ENCODE measurements around the gene PIK3R5. TPM values are rescaled to one million over a fixed set of nuclear protein-coding genes. Genes with fewer than 3 reads are reported as not detected.
"Not testable (repeated sequence)": the region's sequence is repeated elsewhere in the genome, so short reads cannot be mapped to it uniquely, and the experiment has no call there.

Gene PIK3R5
- total RNA-seq, 2 experiments from 2014 or later: 15.9 to 18.1 TPM

DNA sequence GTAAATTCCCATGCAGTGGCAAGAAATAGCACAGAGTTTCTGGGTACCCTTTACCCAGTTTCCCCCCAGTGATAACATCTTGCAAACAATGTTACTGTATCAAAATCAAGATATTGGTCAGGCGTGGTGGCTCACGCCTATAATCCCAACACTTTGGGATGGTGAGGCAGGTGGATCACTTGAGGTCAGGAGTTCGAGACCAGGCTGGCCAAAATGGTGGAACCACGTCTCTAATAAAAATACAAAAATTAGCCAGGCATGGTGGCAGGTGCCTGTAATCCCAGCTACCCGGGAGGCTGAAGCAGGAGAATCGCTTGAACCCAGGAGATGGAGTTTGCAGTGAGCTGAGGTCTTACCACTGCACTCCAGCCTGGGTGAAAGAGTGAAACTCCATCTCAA, 109.3 kb downstream of the PIK3R5 start:
- H3K27me3 Mint-ChIP-seq (ENCODE audit: low read depth); H3K27ac Mint-ChIP-seq; DNase-seq; H3K4me3 Mint-ChIP-seq; CTCF ChIA-PET; H3K9me3 Mint-ChIP-seq; H3K36me3 Mint-ChIP-seq (ENCODE audit: low read depth): not testable (repeated sequence)
- intact Hi-C loops (cut with micrococcal nuclease): loop anchor here (5.0 kb wide), 2 partner anchors 41 to 91 kb away; no protein-coding TSS in a partner anchor
- H3K4me1 Mint-ChIP-seq (ENCODE audit: low read depth): peaks cover 20% of the 10 kb centered on the region

GRCh38 chr17:8855477-8856204, 109.9 kb downstream of the PIK3R5 start:
- H3K36me3 Mint-ChIP-seq (ENCODE audit: low read depth): no peaks in the 10 kb centered on the region
- intact Hi-C loops (cut with micrococcal nuclease): loop anchor here (5.0 kb wide), 2 partner anchors 42 to 92 kb away; no protein-coding TSS in a partner anchor
- no peak overlapping the region for H3K4me3 Mint-ChIP-seq
- H3K9me3 Mint-ChIP-seq: no peaks in the 10 kb centered on the region
- H3K4me1 Mint-ChIP-seq (ENCODE audit: low read depth): peaks cover 20% of the 10 kb centered on the region
- CTCF ChIA-PET: no interaction called here
- DNase-seq: no peak
- no peak overlapping the region for H3K27ac Mint-ChIP-seq
- no peaks in the 10 kb centered on the region for H3K27me3 Mint-ChIP-seq (ENCODE audit: low read depth)

DNA sequence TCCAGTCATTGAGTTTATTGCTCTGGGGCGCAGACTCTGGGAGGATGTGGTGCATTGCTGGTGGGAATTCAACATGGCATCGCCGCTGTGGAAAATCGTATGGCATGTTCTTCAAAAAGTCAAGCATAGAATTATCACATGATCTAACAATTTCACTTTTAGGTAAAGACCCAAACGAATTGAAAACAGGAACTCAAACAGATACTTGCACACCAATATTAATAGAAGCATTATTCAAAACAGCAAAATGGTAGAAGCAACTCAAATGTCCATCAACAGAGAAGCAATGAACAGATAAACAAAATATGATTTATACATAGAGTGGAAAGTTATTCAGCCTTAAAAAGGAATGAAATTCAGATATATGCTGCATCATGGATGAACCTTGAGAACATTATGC, 113.9 kb downstream of the PIK3R5 start:
- no peaks in the 10 kb centered on the region for H3K9me3 Mint-ChIP-seq
- H3K4me3 Mint-ChIP-seq: no peak overlapping the region
- no peak overlapping the region for H3K27ac Mint-ChIP-seq
- no peak for DNase-seq
- intact Hi-C loops (cut with micrococcal nuclease): no loop called here
- CTCF ChIA-PET: no interaction called here
- no peaks in the 10 kb centered on the region for H3K36me3 Mint-ChIP-seq (ENCODE audit: low read depth)
- H3K27me3 Mint-ChIP-seq (ENCODE audit: low read depth): no peaks in the 10 kb centered on the region
- no peaks in the 10 kb centered on the region for H3K4me1 Mint-ChIP-seq (ENCODE audit: low read depth)

DNA sequence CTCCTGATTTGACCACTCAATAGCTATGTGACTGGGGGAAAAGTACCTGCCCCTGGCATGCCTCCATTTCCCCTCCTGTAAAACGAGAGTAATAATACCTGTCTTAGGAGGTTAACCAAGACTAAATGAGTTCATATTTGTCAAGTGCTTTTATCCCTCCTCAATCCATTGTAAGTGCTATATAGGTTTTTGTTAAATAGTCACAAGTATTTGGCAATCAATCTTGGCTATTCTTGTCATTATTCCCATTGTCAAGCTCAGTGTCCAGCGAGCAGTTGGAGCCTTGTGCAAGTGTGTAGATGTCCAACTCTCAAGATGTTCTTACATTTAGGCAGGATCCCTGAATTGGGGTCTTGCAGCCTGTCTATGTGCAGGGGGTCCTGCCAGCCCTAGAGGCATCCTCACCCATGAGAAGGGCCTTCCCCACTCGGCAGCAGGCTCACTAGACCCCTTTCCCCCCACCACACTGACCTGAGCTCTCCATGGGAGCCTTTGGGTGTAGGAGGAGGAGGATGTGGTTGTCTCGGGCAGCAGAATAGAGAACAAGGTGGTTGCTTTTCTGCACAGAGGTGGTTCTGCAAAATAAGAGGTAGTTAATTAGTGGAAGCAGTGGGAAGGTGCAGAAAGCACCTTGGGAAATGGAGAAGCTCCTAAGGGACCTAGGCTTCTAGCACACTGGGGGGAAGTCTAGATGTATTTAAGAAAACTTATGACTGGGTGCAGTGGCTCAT, 116.0 kb downstream of the PIK3R5 start:
- intact Hi-C loops (cut with micrococcal nuclease): no loop called here
- no peaks in the 10 kb centered on the region for H3K36me3 Mint-ChIP-seq (ENCODE audit: low read depth)
- no peak overlapping the region for H3K4me3 Mint-ChIP-seq
- no peak for DNase-seq
- no peaks in the 10 kb centered on the region for H3K9me3 Mint-ChIP-seq
- no peak overlapping the region for H3K27ac Mint-ChIP-seq
- H3K27me3 Mint-ChIP-seq (ENCODE audit: low read depth): no peaks in the 10 kb centered on the region
- CTCF ChIA-PET: interaction anchor here (0.6 kb wide), 3 partner anchors 8 to 530 kb away, joined by 3 read pairs; no protein-coding TSS in a partner anchor
- no peaks in the 10 kb centered on the region for H3K4me1 Mint-ChIP-seq (ENCODE audit: low read depth)

DNA sequence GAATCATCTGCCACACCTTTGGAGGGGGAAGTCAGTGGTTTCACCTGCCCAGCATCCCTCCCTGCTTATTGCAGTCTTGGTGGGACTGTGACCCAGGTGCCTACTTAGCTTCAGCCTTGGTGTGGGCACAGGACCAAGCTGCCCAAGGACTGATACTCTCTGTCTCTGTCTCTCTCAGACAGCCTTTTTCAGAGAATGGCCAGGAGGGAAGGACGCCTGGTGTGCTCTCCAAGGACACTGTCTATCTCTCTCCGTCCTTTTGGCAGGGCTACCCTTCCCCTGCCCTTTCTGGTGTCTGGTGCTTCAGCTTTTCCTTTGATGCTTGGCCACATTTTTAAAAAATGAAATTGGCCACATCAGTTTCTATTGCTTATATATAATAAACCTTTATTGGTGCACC, 117.6 kb downstream of the PIK3R5 start:
- CTCF ChIA-PET: interaction anchor here (0.7 kb wide), 1 partner anchor 311 kb away, joined by 4 read pairs; no protein-coding TSS in a partner anchor
- Mint-ChIP-seq H3K4me1 (ENCODE audit: low read depth) (no peaks in the 10 kb centered on the region), H3K9me3 (no peaks in the 10 kb centered on the region), H3K36me3 (ENCODE audit: low read depth) (no peaks in the 10 kb centered on the region), H3K4me3 (no peak overlapping the region), H3K27ac (no peak overlapping the region), H3K27me3 (ENCODE audit: low read depth) (no peaks in the 10 kb centered on the region)
- DNase-seq: no peak
- intact Hi-C loops (cut with micrococcal nuclease): no loop called here

- no peaks in the 10 kb centered on the region for H3K9me3 Mint-ChIP-seq
- no peak overlapping the region for H3K4me3 Mint-ChIP-seq
- CTCF ChIA-PET: no interaction called here
- no peaks in the 10 kb centered on the region for H3K36me3 Mint-ChIP-seq (ENCODE audit: low read depth)
- intact Hi-C loops (cut with micrococcal nuclease): no loop called here
- H3K27me3 Mint-ChIP-seq (ENCODE audit: low read depth): no peaks in the 10 kb centered on the region
- H3K4me1 Mint-ChIP-seq (ENCODE audit: low read depth): no peaks in the 10 kb centered on the region
- H3K27ac Mint-ChIP-seq: no peak overlapping the region
- no peak for DNase-seq
Measured at GRCh38 chr17:8846768-8847211, 118.7 kb downstream of the PIK3R5 start.

DNA sequence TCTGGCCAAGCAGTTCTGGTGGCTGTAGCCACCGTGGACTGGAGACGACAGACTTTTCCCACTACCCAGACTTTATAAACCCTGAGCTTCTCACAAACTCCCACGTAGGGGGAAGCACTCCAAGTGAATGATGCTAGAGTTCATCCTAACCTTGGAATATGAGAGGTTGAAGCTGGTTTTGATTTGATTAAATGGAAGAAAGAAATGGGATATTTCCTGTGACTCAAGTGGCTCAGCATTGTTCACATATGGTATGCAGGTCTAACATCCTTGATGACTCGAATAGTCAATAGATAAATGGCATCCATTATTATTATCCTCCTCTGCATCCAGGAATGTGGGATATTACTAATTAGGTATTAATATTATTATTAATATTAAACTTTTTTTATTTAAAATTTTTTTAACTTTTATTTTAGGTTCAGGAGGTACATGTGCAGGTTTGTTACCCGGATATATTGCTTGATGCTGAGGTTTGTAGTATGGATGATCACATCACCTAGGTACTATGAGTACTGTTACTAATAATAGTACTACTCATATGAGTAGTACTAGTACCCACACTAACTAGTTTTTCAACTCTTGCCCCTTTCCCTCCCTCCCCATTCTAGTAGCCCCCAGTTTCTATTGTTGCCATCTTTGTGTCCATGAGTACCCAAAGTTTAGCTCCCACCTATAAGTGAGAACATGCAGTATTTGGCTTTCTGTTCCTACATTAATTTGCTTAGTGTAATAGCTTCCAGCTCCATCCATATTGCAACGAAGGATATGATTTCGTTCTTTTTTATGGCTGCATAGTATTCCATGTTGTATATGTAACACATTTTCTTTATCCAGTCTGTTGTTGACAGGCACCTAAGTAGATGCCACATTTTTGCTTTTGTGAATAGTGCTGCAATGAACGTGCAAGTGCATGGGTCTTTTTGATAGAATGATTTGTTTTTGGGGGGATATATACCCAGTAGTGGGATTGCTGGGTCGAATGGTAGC, 121.0 kb downstream of the PIK3R5 start:
- H3K9me3 Mint-ChIP-seq: no peaks in the 10 kb centered on the region
- CTCF ChIA-PET: interaction anchor here (0.8 kb wide), 1 partner anchor 59 kb away, joined by 3 read pairs; no protein-coding TSS in a partner anchor
- no peaks in the 10 kb centered on the region for H3K4me1 Mint-ChIP-seq (ENCODE audit: low read depth)
- no peaks in the 10 kb centered on the region for H3K27me3 Mint-ChIP-seq (ENCODE audit: low read depth)
- H3K4me3 Mint-ChIP-seq: no peak overlapping the region
- H3K27ac Mint-ChIP-seq: no peak overlapping the region
- DNase-seq: no peak
- intact Hi-C loops (cut with micrococcal nuclease): no loop called here
- no peaks in the 10 kb centered on the region for H3K36me3 Mint-ChIP-seq (ENCODE audit: low read depth)

- no peaks in the 10 kb centered on the region for H3K4me1 Mint-ChIP-seq (ENCODE audit: low read depth)
- DNase-seq: no peak
- no peaks in the 10 kb centered on the region for H3K27me3 Mint-ChIP-seq (ENCODE audit: low read depth)
- no peaks in the 10 kb centered on the region for H3K36me3 Mint-ChIP-seq (ENCODE audit: low read depth)
- H3K27ac Mint-ChIP-seq: no peak overlapping the region
- intact Hi-C loops (cut with micrococcal nuclease): no loop called here
- H3K9me3 Mint-ChIP-seq: no peaks in the 10 kb centered on the region
- H3K4me3 Mint-ChIP-seq: no peak overlapping the region
- CTCF ChIA-PET: interaction anchor here (0.6 kb wide), 1 partner anchor 9 kb away, joined by 7 read pairs; no protein-coding TSS in a partner anchor
Measured at GRCh38 chr17:8843344-8843743, 122.2 kb downstream of the PIK3R5 start.

DNA sequence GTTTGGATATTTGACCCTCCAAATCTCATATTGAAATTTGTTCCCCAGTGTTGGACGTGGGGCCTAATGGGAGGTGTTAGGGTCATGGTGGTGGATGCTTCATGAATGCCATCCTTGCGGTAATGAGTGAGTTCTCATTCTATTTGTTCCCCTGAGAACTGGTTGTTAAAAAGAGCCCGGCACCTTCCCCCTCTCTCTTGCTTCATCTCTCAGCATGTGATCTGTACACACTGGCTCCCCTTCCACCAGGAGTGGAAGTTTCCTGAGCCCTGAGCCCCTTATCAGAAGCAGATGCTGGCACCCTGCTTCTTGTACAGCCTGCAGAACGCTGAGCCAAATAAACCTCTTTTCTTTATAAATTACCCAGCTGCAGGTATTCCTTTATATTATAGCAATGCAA, 123.7 kb downstream of the PIK3R5 start:
- no peaks in the 10 kb centered on the region for H3K27me3 Mint-ChIP-seq (ENCODE audit: low read depth)
- H3K4me1 Mint-ChIP-seq (ENCODE audit: low read depth): no peaks in the 10 kb centered on the region
- no peaks in the 10 kb centered on the region for H3K9me3 Mint-ChIP-seq
- intact Hi-C loops (cut with micrococcal nuclease): no loop called here
- CTCF ChIA-PET: interaction anchor here (0.8 kb wide), 1 partner anchor 17 kb away, joined by 3 read pairs; no protein-coding TSS in a partner anchor
- DNase-seq: no peak
- no peak overlapping the region for H3K27ac Mint-ChIP-seq
- no peaks in the 10 kb centered on the region for H3K36me3 Mint-ChIP-seq (ENCODE audit: low read depth)
- H3K4me3 Mint-ChIP-seq: no peak overlapping the region

DNA sequence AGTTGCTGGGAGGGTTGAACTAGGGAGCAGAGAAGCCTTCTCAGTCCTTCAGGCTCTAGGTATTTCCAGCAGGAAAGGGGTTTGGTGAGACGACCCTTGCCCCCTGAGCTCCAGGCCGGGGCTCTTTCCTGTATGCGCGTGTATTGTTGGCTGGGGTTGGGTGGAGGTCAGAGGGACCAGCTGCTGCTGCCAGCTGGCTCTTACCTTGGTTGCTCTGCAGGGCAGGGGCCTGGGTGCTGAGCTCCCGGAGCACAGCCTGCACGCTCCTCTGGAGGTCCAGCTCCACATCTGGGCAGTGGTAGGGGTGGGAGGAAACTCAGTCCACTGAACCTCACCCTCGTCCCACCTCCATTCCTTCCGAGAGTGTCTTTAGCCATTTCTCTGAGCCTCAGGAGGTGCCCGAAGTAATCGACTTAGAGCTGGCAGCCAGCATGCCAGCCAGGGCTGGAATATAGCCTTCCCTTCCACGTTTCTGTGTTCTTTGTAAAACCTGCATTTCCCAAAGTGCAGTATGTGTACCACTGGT, 126.0 kb downstream of the PIK3R5 start:
- H3K9me3 Mint-ChIP-seq: no peaks in the 10 kb centered on the region
- CTCF ChIA-PET: interaction anchor here (0.6 kb wide), 1 partner anchor 861 kb away, joined by 3 read pairs; no protein-coding TSS in a partner anchor
- H3K27ac Mint-ChIP-seq: no peak overlapping the region
- DNase-seq: no peak
- intact Hi-C loops (cut with micrococcal nuclease): no loop called here
- H3K36me3 Mint-ChIP-seq (ENCODE audit: low read depth): no peaks in the 10 kb centered on the region
- no peak overlapping the region for H3K4me3 Mint-ChIP-seq
- H3K27me3 Mint-ChIP-seq (ENCODE audit: low read depth): no peaks in the 10 kb centered on the region
- H3K4me1 Mint-ChIP-seq (ENCODE audit: low read depth): no peaks in the 10 kb centered on the region

DNA sequence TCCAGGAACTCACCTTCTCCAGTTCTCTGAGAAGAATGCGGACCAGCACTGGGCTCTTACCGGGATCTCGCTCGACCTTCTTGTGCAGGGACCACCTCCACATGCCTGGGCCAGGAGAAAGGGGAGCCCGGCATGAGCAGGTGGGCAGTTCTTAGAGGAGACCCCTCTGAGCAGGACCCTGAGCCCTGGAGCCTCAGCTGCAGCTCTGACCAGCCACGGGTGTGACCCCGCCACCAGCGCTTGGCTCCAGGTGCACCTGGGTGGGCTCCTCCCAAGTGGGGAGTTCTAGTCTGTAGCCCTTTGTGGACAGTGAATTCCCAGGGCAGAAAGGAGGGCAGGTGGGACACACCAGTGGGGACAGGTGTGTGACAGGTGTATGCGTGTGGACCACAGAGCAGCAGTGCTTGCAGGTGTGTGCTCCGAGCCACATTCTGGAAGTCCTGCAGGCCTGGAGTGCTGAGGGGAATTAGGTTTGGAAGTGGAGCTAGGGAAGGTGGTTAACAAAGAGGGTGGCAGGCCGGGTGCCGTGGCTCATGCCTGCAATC, 126.9 kb downstream of the PIK3R5 start:
- Mint-ChIP-seq H3K9me3 (no peaks in the 10 kb centered on the region), H3K4me3 (no peak overlapping the region), H3K4me1 (ENCODE audit: low read depth) (no peaks in the 10 kb centered on the region), H3K36me3 (ENCODE audit: low read depth) (no peaks in the 10 kb centered on the region), H3K27ac (no peak overlapping the region), H3K27me3 (ENCODE audit: low read depth) (no peaks in the 10 kb centered on the region)
- no peak for DNase-seq
- intact Hi-C loops (cut with micrococcal nuclease): no loop called here
- CTCF ChIA-PET: interaction anchor here (0.6 kb wide), 1 partner anchor 862 kb away, joined by 3 read pairs; no protein-coding TSS in a partner anchor
